ENCODE data around the gene FIGN.

FIGN gene

DNA sequence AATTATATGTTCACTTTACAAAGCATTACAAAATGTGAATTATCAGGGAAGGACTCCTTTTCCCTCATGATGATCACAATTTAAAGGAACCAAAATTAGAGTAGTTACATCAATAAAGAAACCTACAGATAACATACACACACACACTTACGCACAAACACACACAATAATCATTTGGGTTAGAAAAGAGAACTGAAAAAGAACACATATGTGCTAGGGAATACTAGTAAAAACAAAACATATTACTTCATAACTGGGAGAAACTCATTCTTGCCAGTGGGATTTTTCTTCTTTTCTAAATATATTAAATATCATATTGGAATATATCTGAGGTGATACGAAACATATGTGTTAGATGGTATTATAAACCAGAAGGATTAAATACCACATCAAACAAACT lies 42.3 kb downstream of the FIGN start:
- no peak for TF ChIP-seq SIN3A (IDR thresholded peaks at IDR 0.05; ENCODE audit: borderline replicate concordance, insufficient read depth, low read length)

DNA sequence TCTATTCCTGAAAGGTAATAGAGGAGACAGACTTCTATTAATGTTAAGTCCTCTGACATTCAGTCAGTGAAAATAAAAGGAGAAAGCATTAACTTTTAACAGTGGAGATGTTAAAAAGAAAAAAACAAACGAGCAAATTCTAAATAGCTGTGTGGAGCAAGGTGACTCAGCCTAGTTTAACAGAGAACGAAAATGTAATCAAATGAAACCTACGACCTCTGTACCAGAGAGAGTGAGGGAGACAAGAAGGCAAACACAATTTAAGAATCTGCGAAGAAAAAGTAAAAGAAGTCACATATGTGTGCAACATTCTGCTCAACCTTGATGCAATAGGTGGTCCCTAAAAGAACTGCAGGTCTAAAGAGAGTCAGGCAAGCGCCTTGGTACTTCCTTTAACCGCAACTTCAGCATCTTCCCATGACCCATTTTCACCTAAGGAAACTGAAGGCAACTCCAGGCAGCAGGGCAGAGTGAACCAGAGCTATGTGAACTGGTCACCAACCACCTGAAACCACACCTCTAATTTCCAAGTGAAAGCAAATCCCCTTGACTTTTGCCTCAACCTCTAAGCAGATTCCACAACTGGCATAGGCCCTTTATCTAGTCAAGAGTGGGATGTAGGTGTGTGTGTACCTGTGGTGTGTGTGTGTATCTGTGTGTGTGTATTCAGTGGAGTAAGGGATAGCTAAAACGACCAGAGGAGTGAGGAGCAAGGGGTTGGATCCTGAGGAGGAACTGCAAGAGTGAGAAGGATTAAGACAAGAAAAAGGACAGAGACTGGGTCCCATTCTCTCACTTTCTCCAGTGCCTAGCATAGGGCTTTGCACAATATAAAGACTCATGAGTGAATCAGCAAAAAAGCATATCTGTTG lies 43.0 kb downstream of the FIGN start:
- TF ChIP-seq SIN3A (IDR thresholded peaks at IDR 0.05; ENCODE audit: borderline replicate concordance, insufficient read depth, low read length) (no peak), TAF1 (IDR thresholded peaks at IDR 0.05; ENCODE audit: borderline replicate concordance, insufficient read depth, low read length) (no peak), FOXP2 (optimal IDR thresholded peaks at IDR 0.05; ENCODE audit: borderline replicate concordance, extremely low read depth, extremely low read length, insufficient read depth) (no peak), POLR2AphosphoS5 (IDR thresholded peaks at IDR 0.05; ENCODE audit: low read depth, low read length) (no peak)
- TF ChIP-seq, protein P1, sequence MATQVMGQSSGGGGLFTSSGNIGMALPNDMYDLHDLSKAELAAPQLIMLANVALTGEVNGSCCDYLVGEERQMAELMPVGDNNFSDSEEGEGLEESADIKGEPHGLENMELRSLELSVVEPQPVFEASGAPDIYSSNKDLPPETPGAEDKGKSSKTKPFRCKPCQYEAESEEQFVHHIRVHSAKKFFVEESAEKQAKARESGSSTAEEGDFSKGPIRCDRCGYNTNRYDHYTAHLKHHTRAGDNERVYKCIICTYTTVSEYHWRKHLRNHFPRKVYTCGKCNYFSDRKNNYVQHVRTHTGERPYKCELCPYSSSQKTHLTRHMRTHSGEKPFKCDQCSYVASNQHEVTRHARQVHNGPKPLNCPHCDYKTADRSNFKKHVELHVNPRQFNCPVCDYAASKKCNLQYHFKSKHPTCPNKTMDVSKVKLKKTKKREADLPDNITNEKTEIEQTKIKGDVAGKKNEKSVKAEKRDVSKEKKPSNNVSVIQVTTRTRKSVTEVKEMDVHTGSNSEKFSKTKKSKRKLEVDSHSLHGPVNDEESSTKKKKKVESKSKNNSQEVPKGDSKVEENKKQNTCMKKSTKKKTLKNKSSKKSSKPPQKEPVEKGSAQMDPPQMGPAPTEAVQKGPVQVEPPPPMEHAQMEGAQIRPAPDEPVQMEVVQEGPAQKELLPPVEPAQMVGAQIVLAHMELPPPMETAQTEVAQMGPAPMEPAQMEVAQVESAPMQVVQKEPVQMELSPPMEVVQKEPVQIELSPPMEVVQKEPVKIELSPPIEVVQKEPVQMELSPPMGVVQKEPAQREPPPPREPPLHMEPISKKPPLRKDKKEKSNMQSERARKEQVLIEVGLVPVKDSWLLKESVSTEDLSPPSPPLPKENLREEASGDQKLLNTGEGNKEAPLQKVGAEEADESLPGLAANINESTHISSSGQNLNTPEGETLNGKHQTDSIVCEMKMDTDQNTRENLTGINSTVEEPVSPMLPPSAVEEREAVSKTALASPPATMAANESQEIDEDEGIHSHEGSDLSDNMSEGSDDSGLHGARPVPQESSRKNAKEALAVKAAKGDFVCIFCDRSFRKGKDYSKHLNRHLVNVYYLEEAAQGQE (IDR thresholded peaks at IDR 0.05; ENCODE audit: insufficient read depth in 1 of 2, low read depth in 2 of 2, low read length in 2 of 2): no peak

DNA sequence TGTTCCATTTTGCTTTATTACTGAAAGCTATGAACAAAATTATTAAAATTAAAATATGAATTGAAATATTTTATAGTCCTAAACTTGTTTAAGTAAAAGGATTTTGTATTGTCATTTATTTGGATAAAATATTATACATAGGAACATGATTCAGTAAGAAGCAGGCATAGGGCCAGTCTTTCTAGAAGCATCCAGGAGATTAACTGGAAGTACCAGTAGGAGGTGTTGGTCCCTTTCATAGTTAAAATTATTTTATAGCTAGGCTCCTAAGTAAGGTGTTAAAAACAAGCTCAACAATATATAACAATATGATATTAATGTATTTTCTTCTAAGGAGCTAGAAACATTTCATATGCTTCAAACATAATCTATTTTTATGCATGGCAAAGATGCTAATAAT lies 43.7 kb downstream of the FIGN start:
- TF ChIP-seq FOXP2 (optimal IDR thresholded peaks at IDR 0.05; ENCODE audit: borderline replicate concordance, extremely low read depth, extremely low read length, insufficient read depth) (no peak), SIN3A (IDR thresholded peaks at IDR 0.05; ENCODE audit: borderline replicate concordance, insufficient read depth, low read length) (no peak), POLR2AphosphoS5 (IDR thresholded peaks at IDR 0.05; ENCODE audit: low read depth, low read length) (no peak)
- TF ChIP-seq, protein P1 (IDR thresholded peaks at IDR 0.05; ENCODE audit: insufficient read depth in 1 of 2, low read depth in 2 of 2, low read length in 2 of 2): no peak

DNA sequence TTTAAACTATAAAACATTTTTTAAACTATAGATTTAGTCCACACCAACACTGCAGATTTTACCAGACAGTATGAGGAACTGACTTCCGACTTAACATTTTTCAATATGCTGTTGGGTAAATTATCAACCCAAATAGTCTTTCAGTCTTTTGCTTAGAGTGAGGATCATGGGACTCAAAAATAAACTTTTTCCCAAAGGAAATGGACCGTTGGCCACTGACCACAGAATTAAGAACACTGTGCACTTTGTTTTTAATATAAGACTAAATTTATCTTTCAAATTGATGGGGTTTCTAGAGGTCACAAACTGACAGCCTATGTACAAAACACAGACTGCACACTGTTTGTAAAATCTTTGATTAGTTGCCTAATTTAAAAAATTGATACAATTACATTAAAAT lies 44.9 kb downstream of the FIGN start:
- no peak for TF ChIP-seq SIN3A (IDR thresholded peaks at IDR 0.05; ENCODE audit: borderline replicate concordance, insufficient read depth, low read length)
- TF ChIP-seq TAF1 (IDR thresholded peaks at IDR 0.05; ENCODE audit: borderline replicate concordance, insufficient read depth, low read length): no peak
- TF ChIP-seq, protein P1 (IDR thresholded peaks at IDR 0.05; ENCODE audit: insufficient read depth in 1 of 2, low read depth in 2 of 2, low read length in 2 of 2): no peak
- TF ChIP-seq FOXP2 (optimal IDR thresholded peaks at IDR 0.05; ENCODE audit: borderline replicate concordance, extremely low read depth, extremely low read length, insufficient read depth): no peak
- TF ChIP-seq POLR2AphosphoS5 (IDR thresholded peaks at IDR 0.05; ENCODE audit: low read depth, low read length): no peak

DNA sequence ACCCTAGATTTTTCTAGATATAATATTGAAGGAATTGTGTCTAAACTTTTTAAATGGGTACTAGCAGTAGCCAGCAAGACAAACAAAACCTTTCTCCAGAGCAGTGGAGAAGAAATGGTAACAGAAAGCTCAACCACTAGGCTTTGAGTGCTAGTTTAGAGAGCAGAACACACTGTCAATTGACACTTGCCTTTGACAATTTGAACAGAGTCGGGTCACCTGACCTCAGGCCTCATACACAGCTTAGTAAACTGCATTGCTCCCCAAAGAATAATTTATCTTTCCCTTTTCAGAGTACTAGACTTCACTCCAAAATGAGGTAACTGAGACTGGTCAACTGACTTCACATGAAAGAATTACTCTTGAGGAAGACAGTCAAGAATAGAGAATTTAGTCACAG lies 48.6 kb downstream of the FIGN start:
- no peak for TF ChIP-seq TAF1 (IDR thresholded peaks at IDR 0.05; ENCODE audit: borderline replicate concordance, insufficient read depth, low read length)
- TF ChIP-seq, protein P1 (IDR thresholded peaks at IDR 0.05; ENCODE audit: insufficient read depth in 1 of 2, low read depth in 2 of 2, low read length in 2 of 2): no peak

All from PFSK-1 (cell line).